K562 (cell line): ENCODE results near the gene ITK. TPM values are rescaled to one million over a fixed set of nuclear protein-coding genes. Genes with fewer than 3 reads are reported as not detected.

Experiments
- ATAC-seq: fragments of 200-7000 bp; cut with Tn5 transposase; 3 replicates; pipeline ENCODE4 v1.9.1; 2020; ENCODE audit warnings: moderate library complexity
- BruUV-seq: library from RNA; stranded (reverse); fragments of 400-500 nt; replicated peaks from 2 replicates; lab custom pipeline; 2021; lab: Mats Ljungman, UMichigan
- CTCF ChIA-PET: fragments of 300-600 bp; formaldehyde crosslinking; extraction: SDS; loops from one replicate; lab custom pipeline; 2021; ENCODE audit warnings: low intra/inter-chr PET ratio; lab: Yijun Ruan, JAX
- POLR2A ChIA-PET: fragments of 300-600, 350-650 bp; sonication (Branson Sonifier 250); formaldehyde crosslinking; extraction: SDS; loops from one replicate; lab custom pipeline; 2021; ENCODE audit warnings: antibody characterized with exemption, inconsistent platforms; lab: Yijun Ruan, JAX
- DNase-seq, 4 experiments: peaks; one replicate each; pipeline versions ENCODE4 v3.0.0 to v3.0.0-alpha.2; 2011 to 2018; ENCODE audit warnings: low spot score in 3 of 4, mixed read lengths in 3 of 4; ENCODE audit errors: extremely low read depth in 1 of 4
- FAIRE-seq: peaks from 2 replicates; lab custom pipeline; 2011; peaks lifted over from hg19 to GRCh38; lab: Jason Lieb, UNC
- H2AFZ ChIP-seq: 2 replicates; pipeline ENCODE4 v1.6.0; 2011; ENCODE audit warnings: low read depth, low read length, control low read depth, inconsistent platforms
- H3K27ac ChIP-seq: fragments of 200-600 bp; 3 replicates; pipeline ENCODE4 v1.8.0; 2011; ENCODE audit warnings: low read depth, mild to moderate bottlenecking, control low read depth, inconsistent platforms, low read length, moderate library complexity, mixed read lengths; ENCODE audit errors: extremely low read depth
- H3K27me3 ChIP-seq, 2 experiments: fragments of 300-600 bp in 1 of 2; 2 replicates in 1 of 2; 3 replicates in 1 of 2; pipeline versions ENCODE4 v1.6.0 to v1.8.0; 2011; ENCODE audit warnings: inconsistent platforms in 2 of 2, low read length in 2 of 2, mild to moderate bottlenecking in 1 of 2, mixed read lengths in 1 of 2, moderate library complexity in 1 of 2; ENCODE audit not compliant: control insufficient read depth in 2 of 2, insufficient read depth in 2 of 2
- H3K36me3 ChIP-seq: fragments of 300-600 bp; 3 replicates; pipeline ENCODE4 v1.8.0; 2011; ENCODE audit warnings: mild to moderate bottlenecking, low read length, inconsistent platforms; ENCODE audit not compliant: control insufficient read depth, insufficient read depth
- H3K4me1 ChIP-seq, 2 experiments: fragments of 200-600 bp in 1 of 2; replicated peaks in 1 of 2; 2 replicates in 1 of 2; 3 replicates in 1 of 2; pipeline versions ENCODE4 v1.5.1 to v1.8.0; 2011; ENCODE audit warnings: inconsistent platforms in 2 of 2, low read length in 2 of 2, mild to moderate bottlenecking in 1 of 2, mixed read lengths in 1 of 2, moderate library complexity in 1 of 2; ENCODE audit not compliant: control insufficient read depth in 2 of 2, insufficient read depth in 2 of 2
- H3K4me2 ChIP-seq: 2 replicates; pipeline ENCODE4 v1.6.1; 2011; ENCODE audit warnings: low read length, control low read depth, inconsistent platforms, mixed read lengths; ENCODE audit not compliant: insufficient read depth
- H3K4me3 ChIP-seq: fragments of 200-600 bp; sonication (generic), shearing (Covaris generic); 2 replicates; pipeline ENCODE4 v1.5.1; 2016; ENCODE audit warnings: control low read depth, inconsistent platforms
- H3K79me2 ChIP-seq: fragments of 200-600 bp; 3 replicates; pipeline ENCODE4 v1.8.0; 2011; ENCODE audit warnings: low read length, inconsistent platforms; ENCODE audit not compliant: control insufficient read depth, insufficient read depth
- H3K9ac ChIP-seq, 2 experiments: 2 replicates each; pipeline versions ENCODE4 v1.6.0 to v1.6.1; 2011; ENCODE audit warnings: low read depth in 2 of 2, low read length in 2 of 2, control low read depth in 1 of 2, inconsistent platforms in 1 of 2, mild to moderate bottlenecking in 1 of 2, mixed read lengths in 1 of 2; ENCODE audit not compliant: insufficient read depth in 1 of 2
- H3K9me1 ChIP-seq: one replicate; pipeline ENCODE4 v1.6.0; 2011; ENCODE audit warnings: inconsistent platforms, mild to moderate bottlenecking, low read length, moderate library complexity; ENCODE audit not compliant: control insufficient read depth, insufficient read depth
- H3K9me3 ChIP-seq: replicated peaks from 2 replicates; pipeline ENCODE4 v1.5.1; 2011; ENCODE audit warnings: low read depth, low read length, inconsistent platforms; ENCODE audit not compliant: control insufficient read depth, insufficient read depth
- H4K20me1 ChIP-seq: replicated peaks from 2 replicates; pipeline ENCODE4 v1.6.1; 2011; ENCODE audit warnings: low read length, inconsistent platforms, mixed read lengths; ENCODE audit not compliant: control insufficient read depth, insufficient read depth
- BMI1 ChIP-seq: fragments of 150-350 bp; IDR thresholded peaks from 2 replicates; pipeline ENCODE4 v1.6.1; 2014; ENCODE audit warnings: low read length
- E4F1 ChIP-seq: fragments of 250-450 bp; sonication (Bioruptor Pico); IDR thresholded peaks from 2 replicates; pipeline ENCODE4 v1.5.0; 2021; ENCODE audit warnings: mild to moderate bottlenecking, borderline replicate concordance
- TAF7 ChIP-seq: fragments of 450-650 bp; IDR thresholded peaks from 2 replicates; pipeline ENCODE4 v1.6.1; 2016; ENCODE audit warnings: missing genetic modification characterization, missing compliant biosample characterization
- WGBS: fragments of 100-300 bp; shearing (Covaris generic); methylation state at CpG from one replicate; pipeline ENCODE4 v1.1.6; 2016; ENCODE audit warnings: low coverage, mixed read lengths; ENCODE audit not compliant: insufficient coverage; ENCODE audit errors: missing lambda C conversion rate; 5-methylcytosine and 5-hydroxymethylcytosine counted together
- in situ Hi-C: fragments of 300-500 bp; cut with MboI; formaldehyde crosslinking; loops from 4 replicates; pipeline ENCODE4 v1.15.0; 2018; ENCODE audit warnings: inconsistent platforms, mixed read lengths
- intact Hi-C: fragments of 100-400 bp; cut with micrococcal nuclease; formaldehyde crosslinking; loops from 2 replicates; pipeline ENCODE4 v1.14.2; 2022
- polyA plus RNA-seq, 8 experiments: library from polyadenylated mRNA; depleted of rRNA in 4 of 8; stranded (reverse) in 5 of 8; unstranded in 3 of 8; fragments of >200 nt; fragmentation: Nextera tagmentation in 2 of 8; fragmentation: Illumina TruSeq in 1 of 8; extraction: Ambion mirVana in 2 of 8; extraction: Trizol in 1 of 8; gene quantifications; 2 replicates each; pipeline versions ENCODE4 v1.2.1 to v1.2.3, GENCODE V29; 2011 to 2014; ENCODE audit warnings: inconsistent platforms in 1 of 8, missing spikeins in 1 of 8
- total RNA-seq, 7 experiments: library from RNA; depleted of rRNA in 6 of 7; stranded (reverse); fragments of >200 nt in 6 of 7; fragmentation: Illumina TruSeq in 2 of 7; extraction: Trizol in 2 of 7; gene quantifications; 2 replicates each; pipeline versions ENCODE4 v1.2.1 to v1.2.3, GENCODE V29; 2011 to 2021; ENCODE audit warnings: low replicate concordance in 1 of 7

The ITK gene
- total and polyA plus RNA-seq, 9 of the 15 experiments (the other 6 are each of a cell fraction or from before 2014, with no cell fraction given) = 0.04 to 0.75 TPM; not detected in 7

- WGBS = 3% methylated on average over 8 of the region's 8 CpGs
- FAIRE-seq = no peak
Observed at GRCh38 chr5:157175071-157175612, 5.5 kb upstream of the ITK start.

More at GRCh38 chr5:157175071-157175612, 5.5 kb upstream of the ITK start:
- Histone ChIP-seq H4K20me1 (no peaks in the 10 kb centered on the region), H3K79me2 (no peaks in the 10 kb centered on the region), H3K27ac (no peak overlapping the region), H3K4me2 (no peak overlapping the region), H3K4me1 (no peaks in the 10 kb centered on the region), H3K9ac (no peak overlapping the region), H2AFZ (no peak overlapping the region), H3K27me3 (no peaks in the 10 kb centered on the region; a peak in 1 of 5 replicates), H3K9me1 (no peaks in the 10 kb centered on the region), H3K4me3 (no peak overlapping the region), H3K36me3 (no peaks in the 10 kb centered on the region), H3K9me3 (no peaks in the 10 kb centered on the region)
- TF ChIP-seq E4F1 (CRISPR knock-in tag) (no peak), BMI1 (no peak), TAF7 (tag) (no peak)
- no TSS peak for BruUV-seq
- intact Hi-C loops = no loop called here
- in situ Hi-C loops = no loop called here
- DNase-seq = no peak
- CTCF ChIA-PET = no interaction called here
- POLR2A ChIA-PET = no interaction called here
- ATAC-seq = no peak
